ENCODE data around the gene NECAB3.
"Not testable (repeated sequence)": the region's sequence is repeated elsewhere in the genome, so short reads cannot be mapped to it uniquely, and the experiment has no call there.

Gene NECAB3, protein sequence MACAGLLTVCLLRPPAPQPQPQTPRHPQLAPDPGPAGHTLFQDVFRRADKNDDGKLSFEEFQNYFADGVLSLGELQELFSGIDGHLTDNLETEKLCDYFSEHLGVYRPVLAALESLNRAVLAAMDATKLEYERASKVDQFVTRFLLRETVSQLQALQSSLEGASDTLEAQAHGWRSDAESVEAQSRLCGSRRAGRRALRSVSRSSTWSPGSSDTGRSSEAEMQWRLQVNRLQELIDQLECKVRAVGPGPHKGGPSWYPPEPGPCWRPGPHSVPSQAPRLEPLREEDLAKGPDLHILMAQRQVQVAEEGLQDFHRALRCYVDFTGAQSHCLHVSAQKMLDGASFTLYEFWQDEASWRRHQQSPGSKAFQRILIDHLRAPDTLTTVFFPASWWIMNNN

DNA sequence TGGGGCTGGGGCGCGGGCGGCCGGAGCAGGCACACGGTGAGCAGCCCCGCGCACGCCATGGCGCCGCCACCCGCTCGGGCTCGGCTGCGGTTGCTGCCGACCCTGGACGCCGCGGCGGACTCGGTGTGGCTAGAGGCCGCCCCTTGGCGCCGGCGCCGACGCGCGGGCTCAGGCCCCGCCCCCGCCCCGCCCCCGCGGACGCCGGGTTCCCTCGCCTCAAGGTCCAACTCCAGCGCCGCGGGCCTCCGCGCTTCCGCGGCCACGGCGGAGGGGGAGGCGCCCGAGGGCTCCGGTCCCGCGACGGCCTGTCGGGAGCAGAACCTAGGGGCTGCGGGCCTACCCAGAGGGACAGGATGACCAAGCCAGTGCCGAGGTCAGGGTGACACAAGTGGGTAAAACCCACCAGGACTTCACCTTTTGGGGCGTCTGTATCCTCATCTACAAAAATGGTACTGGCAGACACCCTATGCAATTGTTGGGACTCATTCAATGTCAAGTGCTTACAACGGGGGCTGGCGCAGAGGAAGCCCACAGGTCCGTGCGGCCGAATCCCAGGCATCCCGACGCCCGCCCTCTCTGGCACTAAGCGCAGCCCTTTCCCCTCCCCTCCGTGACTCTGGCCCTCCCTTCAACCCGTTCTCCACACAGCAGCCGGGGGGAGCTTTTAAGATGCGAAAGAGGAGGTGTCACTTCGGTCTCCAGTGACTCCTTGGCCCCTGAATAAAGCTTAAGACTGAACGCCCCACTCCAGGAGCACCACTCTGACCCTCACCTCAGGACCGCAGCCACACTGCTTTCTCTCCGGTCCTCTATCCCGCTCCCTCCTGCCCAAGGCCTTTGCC lies at the start of gene NECAB3:
Gene NECAB3, minus strand, starts transcription at position 135 of the 842 bp plus-strand sequence. Its CDS starts 76 bp downstream, at position 59.
- DNase-seq (ENCODE audit: low spot score) = peak; percentile 53

DNA sequence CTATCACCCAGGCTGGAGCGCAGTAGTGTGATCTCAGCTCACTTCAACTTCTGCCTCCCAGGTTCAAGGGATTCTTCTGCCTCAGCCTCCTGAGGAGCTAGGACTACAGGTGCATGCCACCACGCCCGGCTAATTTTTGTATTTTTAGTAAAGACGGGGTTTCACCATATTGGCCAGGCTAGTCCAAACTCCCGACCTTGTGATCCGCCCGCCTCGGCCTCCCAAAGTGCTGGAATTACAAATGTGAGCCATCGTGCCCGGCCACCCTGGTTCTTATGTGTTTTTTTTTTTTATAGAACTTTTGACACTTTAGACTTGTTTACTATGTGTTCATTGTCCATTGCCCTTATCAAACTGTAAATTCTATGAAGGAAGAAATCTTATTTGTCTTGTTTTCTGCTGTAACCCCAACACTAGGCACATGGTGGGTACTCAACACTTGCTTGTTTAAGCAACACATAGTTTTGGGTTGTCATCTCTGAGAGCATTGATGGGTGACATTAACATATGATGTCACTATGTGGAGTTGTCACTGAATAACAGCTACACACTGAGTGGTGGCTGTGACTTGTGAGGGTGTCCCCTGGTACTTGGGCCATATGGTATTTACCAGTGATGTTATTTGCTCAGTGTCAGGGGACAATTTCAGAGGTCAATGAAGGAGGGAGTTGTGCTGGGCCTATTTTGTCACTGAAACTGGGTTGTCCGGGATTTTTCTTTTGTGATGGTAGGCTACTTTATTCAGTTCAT lies 47.3 kb upstream of the NECAB3 start:
- no peak for DNase-seq (ENCODE audit: low spot score)

DNA sequence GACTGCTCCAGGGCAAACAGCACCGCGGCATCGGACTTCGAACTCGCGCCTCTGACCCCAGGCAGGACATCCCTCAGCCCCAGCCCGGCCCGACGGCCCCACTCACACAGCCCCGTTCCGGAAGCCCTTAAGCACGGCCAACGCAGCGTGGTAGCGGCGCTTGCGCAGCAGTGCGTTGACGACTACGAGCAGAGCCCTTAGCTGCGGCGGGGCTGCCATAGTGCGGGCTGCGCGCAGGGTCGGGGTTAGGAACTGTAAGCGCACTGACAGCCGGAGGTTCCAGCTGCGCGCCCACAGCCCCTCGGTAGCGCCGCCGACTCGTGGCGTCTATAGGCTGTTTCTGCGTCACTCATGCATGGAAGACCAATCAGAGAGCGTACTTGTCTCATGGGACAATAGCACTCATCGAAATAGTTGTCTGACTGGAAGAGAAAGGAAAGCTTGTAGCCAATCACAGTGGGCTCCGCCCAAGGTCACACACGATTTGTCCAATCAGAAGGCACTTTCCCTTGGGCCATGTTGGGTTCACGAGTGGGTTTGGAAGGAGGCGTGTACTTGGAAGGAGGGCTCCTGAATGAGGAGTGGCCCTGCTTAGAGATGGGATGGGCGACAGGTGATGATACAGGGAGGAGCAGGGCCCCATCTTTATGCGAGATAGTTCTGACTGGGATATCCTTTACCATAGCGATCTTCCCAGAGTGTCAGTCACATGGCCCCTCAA lies 45.9 kb upstream of the NECAB3 start, which contains the start of gene PXMP4:
Gene PXMP4, minus strand, starts transcription at position 322 of the 721 bp plus-strand sequence. Its CDS starts 103 bp downstream, at position 219.
- DNase-seq (ENCODE audit: low spot score) = peak; percentile 99

DNA sequence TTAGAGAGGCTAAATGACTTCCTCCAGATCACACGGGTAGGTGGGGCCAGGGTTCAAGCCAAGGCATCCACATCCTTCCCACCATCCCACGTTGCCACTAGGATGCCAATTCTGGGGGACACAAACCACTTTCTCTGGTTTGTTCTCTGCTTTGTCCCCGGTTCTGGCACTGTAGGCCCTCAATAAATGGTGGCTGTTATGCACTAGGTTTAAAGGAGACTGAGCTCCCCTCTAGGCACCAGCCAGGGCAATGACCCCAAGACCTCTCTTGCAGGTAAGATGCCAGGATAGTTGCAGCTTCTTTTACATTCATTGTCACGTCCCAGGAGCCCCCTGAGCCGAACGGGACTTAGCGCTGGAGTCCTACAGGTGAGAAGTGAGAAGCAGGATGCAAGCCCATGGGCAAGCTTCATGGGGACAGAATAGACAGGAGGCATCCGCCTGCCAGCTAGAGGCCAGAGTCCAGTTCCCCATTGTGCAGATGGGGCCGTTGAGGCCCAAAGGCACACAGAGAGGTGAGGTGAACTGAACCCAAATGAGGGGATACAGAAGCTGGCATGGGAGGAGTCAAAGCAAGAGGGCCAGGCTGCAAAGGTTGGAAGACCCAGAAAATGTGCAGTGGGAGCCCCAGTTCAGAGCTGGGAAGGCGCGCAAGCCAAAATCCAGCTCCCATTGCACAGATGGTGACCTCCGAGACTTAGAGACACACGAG lies 45.2 kb upstream of the NECAB3 start:
- no peak for DNase-seq (ENCODE audit: low spot score)

DNA sequence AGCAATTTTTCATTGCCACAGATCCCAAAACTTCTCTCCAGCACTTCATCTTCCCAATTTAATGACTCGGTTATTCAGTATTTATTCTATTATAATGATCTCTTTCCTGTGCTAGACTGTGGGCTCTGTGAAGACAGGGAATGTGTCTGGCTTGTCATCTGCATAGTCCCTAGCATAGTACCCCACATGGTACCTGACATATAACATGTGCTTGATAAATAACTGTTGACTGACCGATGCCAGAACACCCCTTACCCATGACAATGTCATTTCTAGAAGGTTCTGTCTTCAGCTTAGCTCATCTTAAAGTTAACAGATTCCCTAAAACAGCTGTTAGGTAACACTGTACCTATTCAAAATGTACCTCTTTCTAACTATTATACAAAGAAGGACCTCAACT lies 42.3 kb upstream of the NECAB3 start:
- DNase-seq (ENCODE audit: low spot score) = no peak

DNA sequence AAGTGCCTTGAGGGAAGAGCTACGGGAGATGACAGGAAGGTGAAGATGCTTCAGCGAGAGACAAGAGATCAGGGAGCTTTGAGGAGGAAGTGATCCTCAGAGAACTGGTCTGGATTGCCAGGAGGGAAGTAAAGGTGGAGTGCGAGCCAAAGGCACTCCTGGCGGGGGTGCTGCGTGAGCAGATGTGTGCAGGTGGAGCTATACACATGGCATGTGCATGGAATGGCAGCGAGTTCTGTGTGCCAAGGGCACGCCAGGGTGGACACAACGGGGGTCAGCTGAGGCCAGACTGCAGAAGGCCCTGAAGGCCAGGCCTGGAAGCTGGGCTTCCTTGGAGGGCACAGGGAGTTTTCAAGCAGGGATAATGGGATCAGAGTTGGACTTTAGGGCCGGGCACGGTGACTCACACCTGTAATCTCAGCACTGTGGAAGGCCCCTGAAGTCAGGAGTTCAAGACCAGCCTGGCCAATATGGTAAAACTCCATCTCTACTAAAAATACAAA lies 39.7 kb upstream of the NECAB3 start:
- DNase-seq (ENCODE audit: low spot score) = no peak

DNA sequence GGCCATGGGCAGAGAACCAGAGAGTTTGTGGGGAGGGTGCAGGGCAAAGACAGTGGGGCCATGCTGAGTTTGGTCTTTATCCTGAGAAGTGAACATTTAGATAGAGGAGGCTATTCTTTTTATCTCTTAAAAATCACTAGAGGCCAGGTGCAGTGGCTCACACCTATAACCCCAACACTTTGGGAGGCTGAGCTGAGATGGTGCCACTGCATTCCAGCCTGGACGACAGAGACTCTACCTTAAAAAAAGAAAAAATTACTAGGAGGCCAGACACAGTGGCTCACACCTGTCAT lies 37.2 kb upstream of the NECAB3 start:
- DNase-seq (ENCODE audit: low spot score) = no peak

DNA sequence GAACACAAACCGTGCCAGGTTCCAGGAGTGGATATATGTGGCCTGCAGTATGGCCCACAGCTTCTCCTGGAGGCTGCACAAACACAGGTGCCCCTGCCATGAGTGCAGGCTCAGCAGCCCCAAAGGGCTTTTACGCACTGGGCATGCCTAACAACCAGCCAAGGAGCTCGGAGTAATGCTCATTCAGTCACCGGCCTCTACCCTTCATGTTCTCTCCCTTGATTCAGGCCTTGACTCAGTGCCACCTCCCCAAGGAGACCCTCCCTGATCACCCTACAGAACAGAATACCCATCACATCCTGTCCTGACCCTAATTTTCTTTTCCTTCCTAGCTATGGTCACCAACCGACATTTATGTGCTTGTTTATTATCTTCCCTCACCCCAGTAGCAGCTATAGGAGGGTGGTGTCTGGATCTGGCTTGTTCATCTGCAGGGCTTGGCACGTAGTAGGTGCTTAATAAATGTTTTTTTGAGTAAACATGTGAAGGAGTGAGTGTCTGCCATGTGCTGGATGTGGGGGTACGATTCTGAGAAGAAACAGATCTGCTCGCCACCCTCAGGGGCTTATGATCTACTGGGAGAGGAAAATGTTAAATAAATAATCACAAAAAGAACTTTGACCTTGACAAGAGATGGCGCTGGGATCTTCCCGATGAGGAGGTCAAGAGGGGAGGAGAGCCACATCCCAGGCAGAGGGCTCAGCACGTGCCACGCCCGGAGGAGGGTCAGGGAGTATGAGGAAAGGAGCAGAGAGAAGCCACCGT lies 36.6 kb upstream of the NECAB3 start:
- DNase-seq (ENCODE audit: low spot score) = no peak

DNA sequence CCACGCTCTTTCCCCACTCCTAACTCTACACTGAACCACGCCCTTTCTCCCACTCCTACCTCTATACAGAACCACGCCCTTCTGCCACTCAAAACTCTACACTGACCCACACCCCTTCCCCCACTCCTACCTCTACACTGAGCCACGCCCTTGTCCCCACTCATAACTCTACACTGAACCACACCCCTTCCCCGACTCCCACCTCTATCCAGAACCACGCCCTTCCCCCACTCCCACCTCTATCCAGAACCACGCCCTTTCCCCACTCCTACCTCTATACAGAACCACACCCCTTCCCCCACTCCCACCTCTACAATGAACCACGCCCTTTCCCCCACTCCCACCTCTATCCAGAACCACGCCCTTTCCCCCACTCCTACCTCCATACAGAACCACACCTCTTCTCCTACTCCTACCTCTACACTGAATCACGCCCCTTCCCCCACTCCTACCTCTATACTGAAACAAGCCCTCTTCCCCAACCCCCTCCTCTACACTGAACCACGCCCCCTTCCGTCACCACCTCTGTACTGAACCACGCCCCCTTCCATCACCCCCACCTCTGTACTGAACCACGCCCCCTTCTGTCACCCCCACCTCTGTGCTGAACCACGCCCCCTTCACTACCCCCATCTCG lies 35.8 kb upstream of the NECAB3 start:
- DNase-seq (ENCODE audit: low spot score) = no peak

DNA sequence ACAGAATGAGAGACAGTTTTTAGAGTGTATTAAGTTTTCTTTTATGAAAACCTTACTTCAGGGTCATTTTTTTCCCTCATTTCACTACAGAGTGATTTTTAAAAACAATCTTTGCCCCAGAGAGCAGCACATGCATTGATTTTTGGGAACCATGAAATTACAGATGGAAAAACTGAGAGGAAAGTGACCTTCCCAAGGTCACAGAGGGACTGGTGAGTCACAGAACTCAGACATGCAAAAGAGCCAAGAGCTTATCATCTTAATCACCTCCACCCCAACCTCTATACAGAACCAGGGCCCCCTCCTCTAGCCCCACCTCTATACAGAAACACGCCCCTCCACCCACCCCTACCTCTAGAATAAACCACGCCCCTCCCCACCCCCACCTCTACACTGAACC lies 35.2 kb upstream of the NECAB3 start:
- no peak for DNase-seq (ENCODE audit: low spot score)

DNA sequence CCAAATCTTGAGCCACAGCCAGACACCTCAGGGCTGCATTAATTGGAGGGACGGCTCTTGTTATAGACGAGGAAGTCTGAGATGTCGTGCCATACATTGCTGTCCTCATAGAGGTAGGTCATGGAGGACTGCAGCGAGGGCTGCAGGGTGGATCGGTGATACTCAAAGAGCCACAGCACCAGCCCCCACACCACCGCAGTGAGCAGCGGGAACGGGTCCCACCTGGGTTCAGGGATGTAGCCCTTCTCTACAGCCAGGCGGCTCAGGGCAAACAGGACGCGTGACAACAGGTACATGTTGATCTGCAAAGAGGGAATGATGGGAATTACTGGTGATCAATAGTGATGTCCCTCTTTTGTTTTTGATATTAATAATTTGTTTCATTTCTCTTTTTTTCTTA lies 33.4 kb upstream of the NECAB3 start:
- DNase-seq (ENCODE audit: low spot score) = no peak

DNA sequence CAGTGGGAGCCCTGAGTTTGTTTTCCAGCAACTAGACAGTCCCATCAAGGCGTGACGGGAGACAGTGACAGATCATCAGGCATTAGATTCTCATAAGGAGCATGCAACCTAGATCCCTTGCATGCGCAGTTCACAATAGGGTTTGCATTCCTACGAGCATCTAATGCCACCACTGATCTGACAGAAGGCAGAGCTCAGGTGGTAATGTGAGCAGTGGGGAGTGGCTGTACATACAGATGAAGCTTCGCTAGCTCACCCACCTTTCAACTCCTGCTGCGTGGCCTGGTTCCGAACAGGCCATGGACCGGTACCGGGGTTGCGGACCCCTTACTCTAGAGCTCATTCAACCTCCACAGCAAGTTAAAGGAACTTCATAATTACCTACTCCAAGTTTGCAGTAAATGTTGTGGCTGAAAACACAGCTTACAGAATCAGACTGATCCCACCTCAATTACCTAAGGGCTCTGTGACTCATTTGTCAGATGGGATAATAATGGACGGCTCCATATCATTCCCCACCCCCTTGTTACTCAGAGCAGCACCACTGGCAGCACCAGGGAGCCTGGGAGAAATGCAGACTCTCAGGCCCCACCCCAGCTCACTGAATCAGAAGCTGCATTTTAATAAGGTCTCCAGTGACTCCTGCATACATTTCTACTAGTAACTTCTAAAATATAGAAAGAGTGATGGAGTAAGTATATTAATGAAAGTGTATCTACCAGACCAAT lies 30.1 kb upstream of the NECAB3 start:
- no peak for DNase-seq (ENCODE audit: low spot score)

DNA sequence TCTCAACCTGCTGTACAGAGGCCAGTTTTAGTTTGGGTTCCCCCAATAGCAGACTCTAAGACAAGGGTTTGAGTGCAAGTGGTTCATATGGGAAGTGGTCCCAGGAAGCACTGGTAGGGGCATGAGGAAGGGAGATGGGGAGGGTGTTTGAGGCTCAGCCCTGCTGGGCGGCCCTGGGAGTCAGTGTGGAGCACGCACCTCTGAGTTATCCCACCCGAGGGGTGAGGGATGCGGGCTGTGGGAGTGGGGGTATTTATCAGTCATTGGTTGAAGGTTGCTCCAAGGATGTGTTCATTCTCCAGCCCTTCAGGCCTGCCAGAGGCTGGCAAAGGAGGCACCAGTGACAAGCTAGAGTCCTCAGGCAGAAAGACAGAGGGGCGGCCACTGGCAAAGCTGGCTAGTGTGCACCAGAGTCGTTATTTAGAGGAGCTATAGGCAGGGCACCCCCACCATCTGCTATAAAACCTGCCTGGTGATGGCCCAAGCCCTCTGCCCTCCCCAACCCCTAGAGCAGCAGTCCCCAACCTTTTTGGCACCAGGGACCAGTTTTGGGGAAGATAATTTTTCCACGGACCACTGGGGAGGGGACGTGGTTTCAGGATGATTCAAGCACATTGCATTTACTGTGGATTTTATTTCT lies 29.4 kb upstream of the NECAB3 start:
- DNase-seq (ENCODE audit: low spot score) = no peak

DNA sequence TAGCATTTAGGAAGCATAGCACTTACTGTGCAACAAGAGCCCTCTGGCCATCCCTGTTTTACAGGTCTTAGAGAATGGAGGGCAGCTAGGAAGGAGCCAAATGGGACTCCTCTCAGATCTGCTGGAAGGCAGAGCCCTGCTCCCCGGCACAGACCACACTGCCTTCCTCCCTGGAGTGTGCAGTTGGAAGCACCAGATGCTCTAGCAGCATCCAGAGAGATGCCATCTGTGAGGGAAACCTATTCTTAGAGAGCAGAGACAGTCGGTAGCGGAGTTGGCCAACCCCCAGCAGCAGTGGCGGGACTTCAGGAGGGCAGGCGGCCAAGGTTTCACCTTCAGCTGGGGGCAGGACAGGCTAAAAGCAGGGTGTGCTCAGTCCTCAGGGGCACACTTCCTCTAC lies 28.6 kb upstream of the NECAB3 start:
- DNase-seq (ENCODE audit: low spot score) = peak; percentile 96

DNA sequence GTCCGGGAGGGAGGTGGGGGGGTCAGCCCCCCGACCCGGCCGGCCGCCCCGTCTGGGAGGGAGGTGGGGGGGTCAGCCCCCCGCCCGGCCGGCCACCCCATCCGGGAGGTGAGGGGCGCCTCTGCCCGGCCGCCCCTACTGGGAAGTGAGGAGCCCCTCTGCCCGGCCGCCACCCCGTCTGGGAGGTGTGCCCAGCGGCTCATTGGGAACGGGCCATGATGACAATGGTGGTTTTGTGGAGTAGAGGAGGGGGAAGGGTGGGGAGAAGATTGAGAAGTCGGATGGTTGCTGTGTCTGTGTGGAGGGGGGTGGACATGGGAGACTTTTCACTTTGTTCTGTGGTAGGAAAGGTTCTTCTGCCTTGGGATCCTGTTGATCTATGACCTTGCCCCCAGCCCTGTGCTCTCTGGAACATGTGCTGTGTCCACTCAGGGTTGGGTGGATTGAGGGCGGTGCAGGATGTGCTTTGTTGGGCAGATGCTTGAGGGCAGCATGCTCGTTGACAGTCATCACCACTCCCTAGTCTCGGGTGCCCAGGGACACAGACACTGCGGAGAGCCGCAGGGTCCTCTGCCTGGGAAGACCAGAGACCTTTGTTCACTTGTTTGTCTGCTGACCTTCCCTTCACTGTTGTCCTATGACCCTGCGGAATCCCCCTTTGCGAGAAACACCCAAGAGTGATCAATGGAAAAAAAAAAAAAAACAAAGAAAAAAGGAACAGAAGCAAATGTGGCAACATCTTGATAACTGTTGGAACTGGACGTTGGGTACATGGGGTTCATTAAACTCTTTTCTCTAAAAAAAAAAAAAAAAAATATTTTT lies 27.6 kb upstream of the NECAB3 start:
- DNase-seq (ENCODE audit: low spot score) = no peak

DNA sequence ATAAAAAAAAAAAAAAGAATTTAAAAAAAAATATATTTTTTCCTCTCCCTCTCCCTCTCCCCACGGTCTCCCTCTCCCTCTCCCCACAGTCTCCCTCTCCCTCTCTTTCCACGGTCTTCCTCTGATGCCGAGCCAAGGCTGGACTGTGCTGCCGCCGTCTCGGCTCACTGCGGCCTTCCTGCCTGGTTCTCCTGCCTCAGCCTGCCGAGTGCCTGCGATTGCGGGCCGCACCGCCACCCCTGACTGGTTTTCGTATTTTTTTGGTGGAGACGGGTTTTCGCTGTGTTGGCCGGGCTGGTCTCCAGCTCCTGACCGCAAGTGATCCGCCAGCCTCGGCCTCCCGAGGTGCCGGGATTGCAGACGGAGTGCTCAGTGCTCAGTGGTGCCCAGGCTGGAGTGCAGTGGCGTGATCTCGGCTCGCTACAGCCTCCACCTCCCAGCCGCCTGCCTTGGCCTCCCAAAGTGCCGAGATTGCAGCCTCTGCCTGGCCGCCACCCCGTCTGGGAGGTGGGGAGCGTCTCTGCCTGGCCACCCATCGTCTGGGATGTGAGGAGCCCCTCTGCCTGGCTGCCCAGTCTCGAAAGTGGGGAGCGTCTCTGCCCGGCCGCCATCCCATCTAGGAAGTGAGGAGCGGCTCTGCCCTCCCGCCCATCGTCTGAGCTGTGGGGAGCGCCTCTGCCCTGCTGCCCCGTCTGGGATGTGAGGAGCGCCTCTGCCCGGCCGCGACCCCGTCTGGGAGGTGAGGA lies 26.6 kb upstream of the NECAB3 start:
- DNase-seq (ENCODE audit: low spot score) = not testable (repeated sequence)

DNA sequence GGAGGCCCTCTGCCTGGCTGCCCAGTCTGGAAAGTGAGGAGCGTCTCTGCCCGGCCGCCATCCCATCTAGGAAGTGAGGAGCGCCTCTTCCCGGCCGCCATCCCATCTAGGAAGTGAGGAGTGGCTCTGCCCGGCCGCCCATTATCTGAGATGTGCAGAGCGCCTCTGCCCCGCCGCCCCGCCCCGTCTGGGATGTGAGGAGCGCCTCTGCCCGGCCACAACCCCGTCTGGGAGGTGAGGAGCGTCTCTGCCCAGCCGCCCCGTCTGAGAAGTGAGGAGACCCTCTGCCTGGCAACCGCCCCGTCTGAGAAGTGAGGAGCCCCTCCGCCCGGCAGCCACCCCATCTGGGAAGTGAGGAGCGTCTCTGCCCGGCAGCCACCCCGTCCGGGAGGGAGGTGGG lies 24.7 kb upstream of the NECAB3 start:
- not testable (repeated sequence) for DNase-seq (ENCODE audit: low spot score)
